NCI-H2171 (cell line): ENCODE results near the gene IMPA2.
"Not testable (repeated sequence)": the region's sequence is repeated elsewhere in the genome, so short reads cannot be mapped to it uniquely, and the experiment has no call there.

Experiments
- DNase-seq: peaks from one replicate; lab custom pipeline; 2025; lab: John Stamatoyannopoulos, UW

The IMPA2 gene

GRCh38 chr18:12076424-12077140 is 95.3 kb downstream of the IMPA2 start:
- peak; percentile 27 for DNase-seq

- DNase-seq = not testable (repeated sequence)
Observed at GRCh38 chr18:12077994-12078393, 96.7 kb downstream of the IMPA2 start.

DNA sequence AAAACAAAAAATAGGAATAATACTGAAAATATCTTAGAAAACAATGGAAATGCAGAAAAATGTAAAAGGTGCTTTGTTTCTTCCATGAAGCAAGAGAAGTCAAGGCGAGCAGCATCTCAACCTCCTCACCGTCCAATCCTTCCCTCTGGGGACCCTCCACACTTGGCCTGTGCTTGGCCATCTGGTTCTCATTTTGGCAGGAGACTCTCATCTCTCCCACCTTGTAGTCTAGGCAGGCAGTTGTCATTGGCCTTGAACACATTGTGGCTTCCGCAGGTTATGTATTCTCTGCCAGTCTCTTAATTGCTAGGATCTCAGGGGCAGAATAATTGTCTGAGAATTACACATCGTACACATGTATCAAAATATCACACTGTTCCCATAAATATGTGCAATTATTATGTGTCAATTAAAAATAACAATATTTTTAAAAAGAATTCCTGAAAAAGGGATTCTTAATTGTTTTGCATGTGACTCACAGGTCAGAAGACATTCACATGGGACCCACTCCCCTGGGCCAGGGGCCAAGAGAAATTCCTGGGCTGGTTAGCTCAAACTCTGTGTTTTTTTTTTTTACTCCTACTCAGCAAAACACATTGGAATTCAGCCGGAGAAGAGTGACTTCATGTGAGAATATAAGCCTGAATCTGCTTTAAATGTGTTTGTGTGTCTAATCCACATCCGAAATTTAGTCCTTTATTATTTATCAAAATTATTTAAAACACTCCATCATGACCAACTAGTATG is 98.4 kb downstream of the IMPA2 start:
- DNase-seq = peak; percentile 57
